Stimulated activated CD8-positive, alpha-beta memory T cell treated with anti-CD3 and anti-CD28 coated beads, Interleukin-12 subunit alpha, Interleukin-12 subunit beta, amount 100 ng/mL, for 1 hour (primary cell): Measurements from ENCODE around the gene FBLN1.
"Not testable (repeated sequence)": the region's sequence is repeated elsewhere in the genome, so short reads cannot be mapped to it uniquely, and the experiment has no call there.

Experiments used
- DNase-seq: peaks from one replicate; pipeline ENCODE4 v3.0.0-alpha.2; 2020; ENCODE audit warnings: low read depth

Gene FBLN1

GRCh38 chr22:45477366-45478107, 25.1 kb upstream of the FBLN1 start:
- DNase-seq, result no peak

GRCh38 chr22:45478108-45478771, 24.4 kb upstream of the FBLN1 start:
- DNase-seq, result no peak

GRCh38 chr22:45480717-45481116, 22.0 kb upstream of the FBLN1 start:
- no peak for DNase-seq

GRCh38 chr22:45481661-45482060, 21.0 kb upstream of the FBLN1 start:
- DNase-seq, result no peak

- no peak for DNase-seq
These were observed 20.5 kb upstream of the FBLN1 start for GRCh38 chr22:45482169-45482568.

GRCh38 chr22:45483319-45483718, 19.4 kb upstream of the FBLN1 start:
- no peak for DNase-seq

GRCh38 chr22:45483918-45484499, 18.7 kb upstream of the FBLN1 start:
- DNase-seq, result no peak

GRCh38 chr22:45484742-45485141, 17.9 kb upstream of the FBLN1 start:
- no peak for DNase-seq

- no peak for DNase-seq
These were observed 17.4 kb upstream of the FBLN1 start for GRCh38 chr22:45485261-45485660.

GRCh38 chr22:45488764-45489370, 13.8 kb upstream of the FBLN1 start:
- no peak for DNase-seq

- DNase-seq, result no peak
These were observed 11.8 kb upstream of the FBLN1 start for GRCh38 chr22:45490836-45491235.

- no peak for DNase-seq
These were observed 10.8 kb upstream of the FBLN1 start for GRCh38 chr22:45491841-45492240.

- DNase-seq, result no peak
These were observed 9.4 kb upstream of the FBLN1 start for GRCh38 chr22:45493286-45493771.

- DNase-seq, result not testable (repeated sequence)
These were observed 8.4 kb upstream of the FBLN1 start for GRCh38 chr22:45494306-45494705.

- not testable (repeated sequence) for DNase-seq
These were observed 7.1 kb upstream of the FBLN1 start for GRCh38 chr22:45495616-45496015.

GRCh38 chr22:45496451-45496941, 6.2 kb upstream of the FBLN1 start:
- DNase-seq, result no peak

- no peak for DNase-seq
These were observed 5.1 kb upstream of the FBLN1 start for GRCh38 chr22:45497351-45498145.

GRCh38 chr22:45499746-45500145, 2.9 kb upstream of the FBLN1 start:
- no peak for DNase-seq

GRCh38 chr22:45503050-45503815, 550 bp downstream of the FBLN1 start:
- no peak for DNase-seq

- DNase-seq, result no peak
These were observed 1.2 kb downstream of the FBLN1 start for GRCh38 chr22:45503816-45504372.
